ENCODE data around the gene ZSCAN22.
A peak's percentile ranks its signal among the peaks of the same experiment; 100 is the strongest.
"Not testable (repeated sequence)": the region's sequence is repeated elsewhere in the genome, so short reads cannot be mapped to it uniquely, and the experiment has no call there.

The ZSCAN22 gene

GRCh38 chr19:58352760-58353671 is 26.2 kb downstream of the ZSCAN22 start, which contains the start of gene A1BG:
TSS of gene A1BG (minus strand) at chr19:58353492. CDS start at chr19:58353437, 55 bp downstream.
- DNase-seq = no peak

GRCh38 chr19:58353717-58354477 is 27.1 kb downstream of the ZSCAN22 start:
- DNase-seq = no peak

GRCh38 chr19:58354478-58355030 is 27.8 kb downstream of the ZSCAN22 start:
- no peak for DNase-seq

- DNase-seq = no peak
Measured at GRCh38 chr19:58355215-58355796, 28.5 kb downstream of the ZSCAN22 start.

- DNase-seq = no peak
Measured at GRCh38 chr19:58355908-58356765, 29.3 kb downstream of the ZSCAN22 start.

GRCh38 chr19:58356766-58357480 is 30.1 kb downstream of the ZSCAN22 start:
- DNase-seq = no peak

DNA sequence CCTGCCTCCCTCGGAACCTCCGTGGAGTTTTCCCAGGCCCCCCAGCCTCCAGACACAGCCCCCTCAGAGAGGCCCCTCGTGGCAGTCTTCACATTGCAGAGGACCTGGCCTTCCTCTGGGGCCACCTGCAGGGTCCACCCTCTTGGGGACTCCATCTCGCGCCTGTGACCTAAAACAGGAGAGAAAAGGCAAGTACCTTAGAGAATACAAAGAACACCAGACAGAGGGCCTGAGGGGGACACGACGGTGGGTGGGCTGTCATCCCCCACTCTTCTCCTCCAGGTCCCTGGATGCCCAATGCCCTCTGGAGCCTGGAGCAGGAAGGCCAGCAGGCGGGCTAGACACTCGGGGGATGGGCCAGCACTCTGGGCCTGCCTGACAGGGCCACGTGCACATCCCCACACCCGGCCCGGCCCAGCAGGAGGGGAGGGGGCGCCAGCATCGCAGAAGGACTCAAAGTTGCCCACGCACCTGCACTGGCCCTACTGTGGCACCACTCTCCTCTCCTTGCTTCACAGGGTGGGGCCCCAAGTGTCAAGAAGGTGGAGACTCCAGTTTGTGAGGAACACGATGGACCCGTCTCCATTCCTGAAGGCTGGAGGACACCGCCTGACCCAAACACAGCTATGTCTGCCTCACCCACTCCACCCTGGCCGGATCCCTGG is 30.8 kb downstream of the ZSCAN22 start:
- DNase-seq = no peak

GRCh38 chr19:58361900-58362271 is 35.1 kb downstream of the ZSCAN22 start:
- DNase-seq = peak; percentile 53

DNA sequence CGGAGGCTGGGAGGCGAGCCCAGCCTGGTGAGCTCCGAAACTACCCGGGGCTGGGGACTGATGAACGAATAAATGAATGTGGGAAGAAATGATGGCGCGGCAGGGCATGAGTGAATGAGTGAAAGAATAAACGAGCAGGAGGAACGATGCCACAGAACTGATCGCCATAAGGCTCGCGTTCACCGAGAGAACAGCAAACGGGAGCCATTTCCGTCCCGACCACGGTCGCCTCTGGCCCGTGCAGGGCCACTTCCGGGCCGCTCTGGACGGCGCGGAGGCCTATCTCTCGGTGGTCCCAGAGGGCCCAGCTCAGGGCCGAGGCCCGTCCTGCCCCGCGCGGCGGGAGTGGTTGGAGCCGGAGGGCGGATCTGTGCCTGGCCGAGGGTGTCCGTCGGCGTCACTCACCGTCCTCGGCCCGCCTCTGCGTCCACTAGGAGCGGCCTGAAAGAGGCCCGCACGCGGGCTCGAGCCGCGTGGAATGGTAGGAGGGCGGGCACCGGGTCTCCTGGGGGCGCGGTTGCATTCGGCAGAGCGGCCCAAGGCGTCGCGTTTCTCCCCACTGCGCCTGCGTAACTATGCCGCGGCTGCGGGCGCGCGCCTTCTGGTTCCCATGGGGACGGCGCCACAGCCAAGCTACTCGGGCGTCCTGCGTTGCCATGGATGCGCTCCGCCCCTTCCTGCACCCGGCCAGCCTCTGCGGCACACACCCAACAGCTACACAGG is 35.6 kb downstream of the ZSCAN22 start, which contains the start of gene ZNF497:
ZNF497 (minus strand) TSS at position 480 of the 723 bp plus-strand sequence. CDS start 5,116 bp downstream, outside the sequence.
- peak; percentile 95 for DNase-seq

DNA sequence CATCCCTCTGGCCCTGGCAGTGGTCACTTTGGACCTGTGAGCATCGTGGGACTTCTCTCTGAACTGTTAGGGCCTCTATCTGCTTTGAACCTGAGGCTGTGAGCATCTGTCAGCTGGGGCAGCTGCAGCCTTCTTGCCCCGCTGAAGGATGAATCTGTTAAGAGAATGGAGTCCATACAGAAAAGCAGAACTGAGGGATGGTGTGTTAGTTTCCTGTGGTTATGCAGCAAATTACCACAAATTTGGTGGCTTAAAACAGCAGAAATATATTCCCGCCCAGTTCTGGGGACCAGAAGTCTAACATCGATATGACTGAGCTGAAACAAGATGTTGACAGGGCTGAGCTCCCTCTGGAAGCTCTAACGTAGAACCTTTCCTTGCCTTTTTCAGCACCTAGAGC is 37.4 kb downstream of the ZSCAN22 start:
- no peak for DNase-seq

- DNase-seq = no peak
Measured at GRCh38 chr19:58366585-58367430, 40.0 kb downstream of the ZSCAN22 start.

DNA sequence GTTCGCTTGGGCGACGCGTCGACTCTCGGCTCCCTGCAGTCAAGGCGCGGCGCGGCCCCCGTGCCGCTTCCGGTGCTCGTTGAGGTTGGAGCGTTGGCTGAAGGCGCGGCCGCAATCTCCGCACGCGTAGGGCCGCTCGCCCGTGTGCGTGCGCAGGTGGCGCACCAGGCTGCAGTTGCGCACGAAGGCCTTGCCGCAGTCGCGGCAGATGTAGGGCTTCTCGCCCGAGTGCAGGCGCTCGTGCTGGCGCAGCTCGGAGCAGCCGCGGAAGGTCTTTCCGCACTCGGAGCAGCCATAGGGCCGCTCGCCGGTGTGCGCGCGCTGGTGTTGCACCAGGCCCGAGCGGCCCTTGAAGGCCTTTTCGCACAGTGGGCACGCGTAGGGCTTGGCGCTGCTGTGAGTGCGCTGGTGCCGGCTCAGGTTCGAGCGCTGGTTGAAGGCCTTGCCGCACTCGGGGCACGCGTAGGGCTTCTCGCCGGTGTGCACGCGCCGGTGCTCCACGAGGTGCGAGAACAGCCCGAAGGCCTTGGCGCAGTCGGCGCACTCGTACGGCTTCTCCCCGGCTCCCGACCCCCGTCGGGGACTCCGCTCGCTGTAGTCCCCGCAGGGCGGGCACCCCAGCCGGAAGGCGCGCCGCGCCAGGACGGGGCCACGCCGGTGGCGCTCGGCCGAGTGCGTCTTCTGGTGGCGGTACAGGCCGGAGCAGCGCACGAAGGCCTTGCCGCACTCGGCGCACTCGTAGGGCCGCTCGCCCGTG is 41.1 kb downstream of the ZSCAN22 start:
- DNase-seq = no peak

- DNase-seq = no peak
Measured at GRCh38 chr19:58368561-58369360, 42.0 kb downstream of the ZSCAN22 start.

GRCh38 chr19:58372311-58373133 is 45.7 kb downstream of the ZSCAN22 start:
- no peak for DNase-seq

- no peak for DNase-seq
Measured at GRCh38 chr19:58374200-58374599, 47.4 kb downstream of the ZSCAN22 start.

DNA sequence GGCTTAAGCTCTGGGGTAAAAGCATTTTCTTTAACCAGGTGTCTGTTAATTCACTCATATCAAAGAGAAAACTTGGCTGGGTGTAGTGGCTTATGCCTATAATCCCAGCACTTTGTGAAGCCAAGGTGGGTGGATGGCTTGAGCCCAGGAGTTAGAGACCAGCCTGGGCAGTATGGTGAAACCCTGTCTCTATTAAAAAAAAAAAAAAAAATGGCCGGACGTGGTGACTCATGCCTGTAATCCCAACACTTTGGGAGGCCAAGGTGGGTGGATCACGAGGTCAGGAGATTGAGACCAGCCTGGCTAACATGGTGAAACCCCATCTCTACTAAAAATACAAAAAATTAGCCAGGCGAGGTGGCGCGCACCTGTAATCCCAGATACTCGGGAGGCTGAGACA is 49.9 kb downstream of the ZSCAN22 start:
- not testable (repeated sequence) for DNase-seq

Measured in NCI-H774 (cell line).